ENCODE results near the gene RIMS1.

RIMS1 gene

DNA sequence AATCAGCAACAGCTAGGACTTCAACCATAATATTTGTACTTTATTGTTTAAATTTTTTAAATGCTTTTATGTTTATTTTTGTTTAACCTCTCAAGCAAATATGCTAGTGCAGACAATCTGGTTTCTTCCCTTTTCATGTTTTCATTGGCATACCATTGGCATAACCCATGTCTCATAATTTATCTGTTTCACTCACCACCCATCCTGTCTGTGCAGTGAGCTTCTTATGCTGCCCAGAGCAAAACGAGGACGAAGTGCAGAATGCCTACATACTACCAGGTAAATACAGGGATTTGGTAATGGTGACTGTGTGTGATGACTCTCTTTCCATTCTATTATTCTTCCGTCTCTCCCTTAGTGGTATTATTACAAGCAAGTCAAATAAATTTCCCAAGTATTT, 374.1 kb downstream of the RIMS1 start:
- no peak for DNase-seq (ENCODE audit: extremely low read depth, low read depth)
- TF ChIP-seq, protein P1, sequence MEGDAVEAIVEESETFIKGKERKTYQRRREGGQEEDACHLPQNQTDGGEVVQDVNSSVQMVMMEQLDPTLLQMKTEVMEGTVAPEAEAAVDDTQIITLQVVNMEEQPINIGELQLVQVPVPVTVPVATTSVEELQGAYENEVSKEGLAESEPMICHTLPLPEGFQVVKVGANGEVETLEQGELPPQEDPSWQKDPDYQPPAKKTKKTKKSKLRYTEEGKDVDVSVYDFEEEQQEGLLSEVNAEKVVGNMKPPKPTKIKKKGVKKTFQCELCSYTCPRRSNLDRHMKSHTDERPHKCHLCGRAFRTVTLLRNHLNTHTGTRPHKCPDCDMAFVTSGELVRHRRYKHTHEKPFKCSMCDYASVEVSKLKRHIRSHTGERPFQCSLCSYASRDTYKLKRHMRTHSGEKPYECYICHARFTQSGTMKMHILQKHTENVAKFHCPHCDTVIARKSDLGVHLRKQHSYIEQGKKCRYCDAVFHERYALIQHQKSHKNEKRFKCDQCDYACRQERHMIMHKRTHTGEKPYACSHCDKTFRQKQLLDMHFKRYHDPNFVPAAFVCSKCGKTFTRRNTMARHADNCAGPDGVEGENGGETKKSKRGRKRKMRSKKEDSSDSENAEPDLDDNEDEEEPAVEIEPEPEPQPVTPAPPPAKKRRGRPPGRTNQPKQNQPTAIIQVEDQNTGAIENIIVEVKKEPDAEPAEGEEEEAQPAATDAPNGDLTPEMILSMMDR (IDR thresholded peaks at IDR 0.05; ENCODE audit: low read depth, low read length) = no peak

DNA sequence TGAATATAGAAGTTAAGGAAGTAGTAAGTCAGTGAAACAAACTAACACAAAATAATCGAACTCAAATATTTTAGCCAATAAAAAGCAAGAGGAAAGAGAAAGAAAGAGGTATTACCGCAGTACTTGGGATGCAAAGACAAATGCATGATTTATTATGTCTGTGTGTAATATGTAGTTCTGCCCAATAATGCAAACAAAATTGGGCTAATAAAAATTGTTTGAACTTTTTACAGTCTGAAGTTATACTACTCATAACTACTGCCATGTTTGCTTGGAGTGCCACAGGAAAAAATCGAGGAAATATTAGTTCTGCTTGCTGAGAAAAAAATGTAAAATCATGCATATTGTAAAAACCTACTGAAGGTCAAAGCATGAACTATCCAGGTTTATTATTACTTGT, 375.2 kb downstream of the RIMS1 start:
- DNase-seq (ENCODE audit: extremely low read depth, low read depth) = no peak
- TF ChIP-seq, protein P1 (IDR thresholded peaks at IDR 0.05; ENCODE audit: low read depth, low read length) = no peak

DNA sequence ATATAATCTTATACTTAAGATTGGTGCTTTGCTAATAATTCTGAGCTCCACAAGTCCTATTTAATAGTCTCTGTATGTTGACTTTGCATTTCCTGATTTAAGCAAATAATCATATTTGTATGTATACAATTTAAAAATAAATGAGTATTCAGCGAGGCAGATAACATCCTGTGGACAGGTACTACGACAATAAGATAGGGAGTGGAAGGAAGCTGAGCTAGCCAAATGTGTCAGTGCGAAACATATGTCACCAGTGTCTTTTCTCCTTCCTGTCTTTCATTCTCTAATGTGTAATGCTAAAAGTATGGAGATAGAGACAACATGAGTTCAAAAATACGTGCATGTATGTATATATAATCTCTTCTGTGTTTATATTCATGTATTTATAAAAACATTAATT, 375.9 kb downstream of the RIMS1 start:
- TF ChIP-seq, protein P1 (IDR thresholded peaks at IDR 0.05; ENCODE audit: low read depth, low read length) = no peak
- DNase-seq (ENCODE audit: extremely low read depth, low read depth) = no peak

DNA sequence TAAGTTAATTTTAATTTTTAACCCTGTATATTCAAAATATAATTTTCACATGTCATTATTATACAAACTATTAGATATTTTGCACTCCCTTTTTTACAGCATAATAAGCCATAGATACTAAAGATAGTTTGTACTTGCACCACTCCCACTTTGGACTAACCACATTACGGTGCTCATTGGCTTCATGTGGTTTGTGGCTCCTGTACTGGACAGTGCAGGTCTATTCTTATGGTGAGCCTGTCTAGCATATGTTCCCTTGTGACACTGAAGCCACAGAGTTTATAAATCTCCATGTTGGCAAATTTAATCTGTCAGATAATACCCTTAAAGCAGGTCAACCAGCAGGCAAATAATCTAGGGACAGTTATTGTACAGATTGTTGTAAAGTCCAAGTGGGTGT, 381.1 kb downstream of the RIMS1 start:
- TF ChIP-seq, protein P1 (IDR thresholded peaks at IDR 0.05; ENCODE audit: low read depth, low read length) = no peak
- no peak for DNase-seq (ENCODE audit: extremely low read depth, low read depth)

DNA sequence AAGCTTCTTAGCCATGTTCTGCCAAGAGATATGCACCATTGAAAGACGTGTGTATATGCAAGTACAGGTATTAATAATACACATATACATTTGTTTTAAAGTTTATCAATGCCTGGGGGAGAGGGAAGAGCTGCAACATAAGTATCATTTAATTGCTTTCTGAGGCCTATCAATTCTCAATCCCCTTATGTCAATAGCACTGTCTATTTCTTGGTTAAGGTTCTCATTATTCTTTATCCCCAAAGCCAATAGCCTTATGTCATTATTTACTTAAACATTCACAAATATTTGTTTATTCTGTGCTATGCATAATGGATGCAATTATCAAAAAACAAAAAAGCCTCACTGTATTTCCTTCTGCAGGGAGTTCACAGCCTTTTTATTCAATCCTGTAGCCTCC, 385.2 kb downstream of the RIMS1 start:
- DNase-seq (ENCODE audit: extremely low read depth, low read depth) = no peak
- TF ChIP-seq, protein P1 (IDR thresholded peaks at IDR 0.05; ENCODE audit: low read depth, low read length) = no peak

DNA sequence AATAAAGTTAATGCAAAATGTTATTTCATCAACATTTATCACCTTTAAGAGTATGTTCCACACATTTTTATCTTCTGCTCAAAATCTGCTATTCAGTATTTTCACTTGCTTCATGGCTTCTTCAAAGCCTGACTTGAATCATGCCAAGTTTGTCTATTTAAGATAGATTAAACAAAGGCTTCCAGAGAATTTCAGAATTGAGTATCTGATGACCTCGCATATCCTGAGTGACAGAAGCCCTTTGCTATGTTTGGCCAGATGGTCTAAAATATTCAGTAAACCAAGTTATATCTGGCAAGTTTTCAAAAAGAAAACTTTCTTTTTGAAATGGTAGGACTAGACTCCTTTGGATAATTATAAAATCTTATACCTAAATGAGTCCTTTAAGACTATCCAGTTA, 386.6 kb downstream of the RIMS1 start:
- TF ChIP-seq, protein P1 (IDR thresholded peaks at IDR 0.05; ENCODE audit: low read depth, low read length) = no peak
- no peak for DNase-seq (ENCODE audit: extremely low read depth, low read depth)

DNA sequence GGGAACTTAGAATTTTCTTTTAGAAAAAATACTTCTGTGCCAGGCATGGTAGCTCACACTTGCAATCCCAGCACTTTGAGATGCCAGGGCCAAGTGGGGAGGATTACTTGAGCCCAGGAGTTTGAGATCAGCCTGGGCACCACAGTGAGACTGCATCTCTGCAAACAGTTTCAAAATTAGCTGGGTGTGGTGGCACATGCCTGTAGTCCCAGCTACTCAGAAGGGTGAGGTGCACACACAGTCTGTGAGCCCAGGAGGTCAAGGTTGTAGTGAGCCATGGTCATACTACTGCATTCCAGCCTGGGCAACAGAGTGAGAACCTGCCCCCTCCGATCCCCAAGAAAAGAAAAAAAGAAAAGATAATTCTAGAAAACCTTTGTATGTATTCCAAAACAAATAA, 389.5 kb downstream of the RIMS1 start:
- TF ChIP-seq, protein P1 (IDR thresholded peaks at IDR 0.05; ENCODE audit: low read depth, low read length) = no peak
- no peak for DNase-seq (ENCODE audit: extremely low read depth, low read depth)
